K562 (cell line): Measurements from ENCODE around the gene ESR2. TPM values are rescaled to one million over a fixed set of nuclear protein-coding genes. Genes with fewer than 3 reads are reported as not detected.

Source experiments
- BACH1 ChIP-seq: fragments of 200-800 bp; sonication (Bioruptor generic); IDR thresholded peaks from 2 replicates; pipeline ENCODE4 v1.6.1; 2016; ENCODE audit warnings: missing genetic modification characterization, missing compliant biosample characterization
- CBFA2T2 ChIP-seq: fragments of 450-650 bp; conservative IDR thresholded peaks from 2 replicates; pipeline ENCODE4 v1.6.1; 2017; ENCODE audit warnings: mild to moderate bottlenecking
- DIDO1 ChIP-seq: fragments of 450-650 bp; IDR thresholded peaks from 2 replicates; pipeline ENCODE4 v1.6.1; 2016; ENCODE audit warnings: low read depth, missing biosample characterization, missing genetic modification characterization
- EP300 ChIP-seq: IDR thresholded peaks from 2 replicates; pipeline ENCODE4 v1.6.1; 2012; ENCODE audit warnings: low read length, improper control_type of control experiment
- ETV1 ChIP-seq: fragments of 450-650 bp; conservative IDR thresholded peaks from 2 replicates; pipeline ENCODE4 v1.6.1; 2016; ENCODE audit warnings: missing genetic modification characterization, control low read depth, low read depth, missing compliant biosample characterization
- FOS ChIP-seq: IDR thresholded peaks from 3 replicates; pipeline ENCODE4 v1.6.1; 2011; ENCODE audit not compliant: insufficient read length; ENCODE audit errors: extremely low read depth
- GABPB2 ChIP-seq: fragments of 250-450 bp; sonication (Bioruptor Pico); conservative IDR thresholded peaks from 2 replicates; pipeline ENCODE4 v1.5.1; 2021; ENCODE audit warnings: mild to moderate bottlenecking
- GTF3C2 ChIP-seq: IDR thresholded peaks from 3 replicates; pipeline ENCODE4 v1.6.1; 2011; ENCODE audit warnings: borderline replicate concordance, mild to moderate bottlenecking, moderate library complexity; ENCODE audit not compliant: insufficient read length; ENCODE audit errors: extremely low read depth
- HCFC1 ChIP-seq: IDR thresholded peaks from 2 replicates; pipeline ENCODE4 v1.6.1; 2012; ENCODE audit warnings: low read depth, low read length, improper control_type of control experiment
- HDAC3 ChIP-seq: fragments of 450-650 bp; IDR thresholded peaks from 2 replicates; pipeline ENCODE4 v1.6.1; 2018; ENCODE audit warnings: borderline replicate concordance, mild to moderate bottlenecking, moderate library complexity; ENCODE audit not compliant: partially characterized antibody
- HES1 ChIP-seq: fragments of 450-650 bp; IDR thresholded peaks from 2 replicates; pipeline ENCODE4 v1.6.1; 2016; ENCODE audit warnings: low read depth, mild to moderate bottlenecking, moderate library complexity
- LCOR ChIP-seq: sonication (generic); formaldehyde crosslinking; IDR thresholded peaks from 2 replicates; pipeline ENCODE4 v1.8.0; 2022; ENCODE audit warnings: mild to moderate bottlenecking, missing genetic modification reagents
- MCM5 ChIP-seq: fragments of 450-650 bp; IDR thresholded peaks from 2 replicates; pipeline ENCODE4 v1.6.1; 2016; ENCODE audit warnings: low read depth
- MCM7 ChIP-seq, 2 experiments: fragments of 450-650 bp; IDR thresholded peaks; 2 replicates each; pipeline ENCODE4 v1.6.1; 2016 to 2018
- PCBP2 ChIP-seq: fragments of 200-400 bp; formaldehyde crosslinking; IDR thresholded peaks from 2 replicates; pipeline ENCODE4 v1.6.1; 2018; ENCODE audit warnings: low read length, low read depth, mild to moderate bottlenecking, moderate library complexity; ENCODE audit not compliant: poor library complexity, severe bottlenecking
- PRPF4 ChIP-seq: fragments of 200-400 bp; formaldehyde crosslinking; IDR thresholded peaks from one replicate; pipeline ENCODE4 v1.6.1; 2017; ENCODE audit warnings: low read length, low read depth, mild to moderate bottlenecking; ENCODE audit not compliant: insufficient read depth, poor library complexity, severe bottlenecking
- RAD21 ChIP-seq, 2 experiments: fragments of 250-450 bp in 1 of 2; fragments of 450-650 bp in 1 of 2; sonication (Bioruptor Pico) in 1 of 2; formaldehyde crosslinking in 1 of 2; IDR thresholded peaks in 1 of 2; conservative IDR thresholded peaks in 1 of 2; 2 replicates each; pipeline versions ENCODE4 v1.4.0 to v1.8.0; 2020 to 2022; ENCODE audit warnings: mild to moderate bottlenecking in 2 of 2, moderate library complexity in 1 of 2
- SMC3 ChIP-seq: conservative IDR thresholded peaks from 2 replicates; pipeline ENCODE4 v1.6.1; 2011; ENCODE audit warnings: low read depth, low read length, improper control_type of control experiment; ENCODE audit not compliant: insufficient read depth
- USF2 ChIP-seq: sonication (generic); formaldehyde crosslinking; IDR thresholded peaks from 2 replicates; pipeline ENCODE4 v1.5.0; 2020; ENCODE audit warnings: missing genetic modification reagents
- YY1 ChIP-seq, 3 experiments: IDR thresholded peaks; 2 replicates each; pipeline ENCODE4 v1.6.1; 2011; ENCODE audit warnings: low read length in 2 of 3, mild to moderate bottlenecking in 2 of 3, moderate library complexity in 2 of 3, borderline replicate concordance in 1 of 3, control low read depth in 1 of 3, low read depth in 1 of 3; ENCODE audit not compliant: insufficient read depth in 3 of 3, insufficient replicate concordance in 2 of 3, control insufficient read depth in 1 of 3, insufficient read length in 1 of 3; ENCODE audit errors: extremely low read depth in 1 of 3
- ZFPM2 ChIP-seq: fragments of 250-450 bp; sonication (Bioruptor Pico); IDR thresholded peaks from 2 replicates; pipeline ENCODE4 v1.5.1; 2022; ENCODE audit warnings: mild to moderate bottlenecking
- ZNF133 ChIP-seq: fragments of 250-450 bp; sonication (Bioruptor Pico); IDR thresholded peaks from 2 replicates; pipeline ENCODE4 v1.4.0; 2020; ENCODE audit warnings: mild to moderate bottlenecking
- ZNF140 ChIP-seq: fragments of 250-450 bp; sonication (Bioruptor Pico); IDR thresholded peaks from 2 replicates; pipeline ENCODE4 v1.8.0; 2021; ENCODE audit warnings: moderate library complexity, mild to moderate bottlenecking, inconsistent platforms
- ZNF232 ChIP-seq: sonication (generic); formaldehyde crosslinking; IDR thresholded peaks from 2 replicates; pipeline ENCODE4 v1.8.0; 2022; ENCODE audit warnings: mild to moderate bottlenecking, missing genetic modification reagents
- ZNF431 ChIP-seq: sonication (generic); formaldehyde crosslinking; IDR thresholded peaks from 2 replicates; pipeline ENCODE4 v1.8.0; 2022; ENCODE audit warnings: mild to moderate bottlenecking, missing genetic modification reagents
- ZNF589 ChIP-seq: fragments of 200-800 bp; sonication (Bioruptor generic); IDR thresholded peaks from 2 replicates; pipeline ENCODE4 v1.6.1; 2016; ENCODE audit warnings: low read depth, missing genetic modification characterization, missing compliant biosample characterization
- polyA plus RNA-seq, 8 experiments: library from polyadenylated mRNA; depleted of rRNA in 4 of 8; stranded (reverse) in 5 of 8; unstranded in 3 of 8; fragments of >200 nt; fragmentation: Nextera tagmentation in 2 of 8; fragmentation: Illumina TruSeq in 1 of 8; extraction: Ambion mirVana in 2 of 8; extraction: Trizol in 1 of 8; gene quantifications; 2 replicates each; pipeline versions ENCODE4 v1.2.1 to v1.2.3, GENCODE V29; 2011 to 2014; ENCODE audit warnings: inconsistent platforms in 1 of 8, missing spikeins in 1 of 8
- total RNA-seq, 7 experiments: library from RNA; depleted of rRNA in 6 of 7; stranded (reverse); fragments of >200 nt in 6 of 7; fragmentation: Illumina TruSeq in 2 of 7; extraction: Trizol in 2 of 7; gene quantifications; 2 replicates each; pipeline versions ENCODE4 v1.2.1 to v1.2.3, GENCODE V29; 2011 to 2021; ENCODE audit warnings: low replicate concordance in 1 of 7

The ESR2 gene
- total and polyA plus RNA-seq, 9 of the 15 experiments (the other 6 are each of a cell fraction or from before 2014, with no cell fraction given): 0.07 to 3.8 (median 2.0) TPM

GRCh38 chr14:64266239-64266638, 27.9 kb downstream of the ESR2 start (continued):
- TF ChIP-seq ZNF232 (CRISPR knock-in tag) (no peak), USF2 (CRISPR knock-in tag) (no peak), CBFA2T2 (no peak), ZNF140 (no peak), LCOR (CRISPR knock-in tag) (no peak), MCM7 (IDR thresholded peaks at IDR 0.05) (no peak), HDAC3 (no peak), ETV1 (tag) (peak; percentile 33; the same call in 1 of the 2 replicates), ZNF431 (CRISPR knock-in tag) (no peak), PRPF4 (no peak), GABPB2 (no peak), PCBP2 (no peak), RAD21 (CRISPR knock-in tag; conservative IDR thresholded peaks at IDR 0.05 in 1 of 2, IDR thresholded peaks at IDR 0.05 in 1 of 2) (no peak), MCM5 (no peak), BACH1 (tag) (0 out of 2 replicates have a peak, but pooled peaks have one; percentile 22), HES1 (no peak), ZFPM2 (CRISPR knock-in tag) (no peak), YY1 (IDR thresholded peaks at IDR 0.05; ENCODE audit: borderline replicate concordance in 1 of 3, control insufficient read depth in 1 of 3, extremely low read depth in 1 of 3, insufficient read depth in 3 of 3, insufficient read length in 1 of 3, insufficient replicate concordance in 2 of 3, low read depth in 1 of 3, low read length in 2 of 3) (no peak), GTF3C2 (no peak), FOS (no peak), DIDO1 (tag) (no peak), EP300 (no peak), ZNF133 (CRISPR knock-in tag) (no peak), ZNF589 (peak; percentile 44; the same call in 1 of the 2 replicates), HCFC1 (no peak), SMC3 (no peak)
